ENCODE data around the gene NOSIP.
A peak's percentile ranks its signal among the peaks of the same experiment; 100 is the strongest.

Gene NOSIP

GRCh38 chr19:49557641-49558325 lies 22.6 kb downstream of the NOSIP start:
- no peak overlapping the region for H3K4me3 ChIP-seq (ENCODE audit: control insufficient read depth, low read depth, low read length)
- TF ChIP-seq CTCF (IDR thresholded peaks at IDR 0.05; ENCODE audit: control insufficient read depth, insufficient read depth, low read depth, low read length, missing control alignments) = no peak
- no peak for DNase-seq (ENCODE audit: low read depth)

- no peak for TF ChIP-seq CTCF (IDR thresholded peaks at IDR 0.05; ENCODE audit: control insufficient read depth, insufficient read depth, low read depth, low read length, missing control alignments)
- DNase-seq (ENCODE audit: low read depth) = no peak
- H3K4me3 ChIP-seq (ENCODE audit: control insufficient read depth, low read depth, low read length) = no peak overlapping the region
Observed at GRCh38 chr19:49556412-49557398, 23.7 kb downstream of the NOSIP start.

- TF ChIP-seq CTCF (IDR thresholded peaks at IDR 0.05; ENCODE audit: control insufficient read depth, insufficient read depth, low read depth, low read length, missing control alignments) = no peak
- no peak overlapping the region for H3K4me3 ChIP-seq (ENCODE audit: control insufficient read depth, low read depth, low read length)
- DNase-seq (ENCODE audit: low read depth) = no peak
Observed at GRCh38 chr19:49555600-49556411, 24.6 kb downstream of the NOSIP start.

- H3K4me3 ChIP-seq (ENCODE audit: control insufficient read depth, low read depth, low read length) = no peak overlapping the region
- no peak for TF ChIP-seq CTCF (IDR thresholded peaks at IDR 0.05; ENCODE audit: control insufficient read depth, insufficient read depth, low read depth, low read length, missing control alignments)
- DNase-seq (ENCODE audit: low read depth) = no peak
Observed at GRCh38 chr19:49554701-49555181, 25.6 kb downstream of the NOSIP start.

- DNase-seq (ENCODE audit: low read depth) = peak; percentile 52
- H3K4me3 ChIP-seq (ENCODE audit: control insufficient read depth, low read depth, low read length) = no peak overlapping the region
- TF ChIP-seq CTCF (IDR thresholded peaks at IDR 0.05; ENCODE audit: control insufficient read depth, insufficient read depth, low read depth, low read length, missing control alignments) = no peak
Observed at GRCh38 chr19:49553451-49554271, 26.7 kb downstream of the NOSIP start.
